HepG2 (cell line): ENCODE measurements around the gene MAIP1. TPM values are rescaled to one million over a fixed set of nuclear protein-coding genes. Genes with fewer than 3 reads are reported as not detected.

Source experiments
- ARNT ChIP-seq: fragments of 450-650 bp; IDR thresholded peaks from 2 replicates; pipeline ENCODE4 v1.6.1; 2017
- CSRNP1 ChIP-seq: sonication (generic); formaldehyde crosslinking; IDR thresholded peaks from 2 replicates; pipeline ENCODE4 v1.8.1; 2023; ENCODE audit warnings: mild to moderate bottlenecking, missing genetic modification reagents
- EZH2 ChIP-seq: conservative IDR thresholded peaks from 2 replicates; pipeline ENCODE4 v1.6.1; 2012; ENCODE audit warnings: mild to moderate bottlenecking, low read depth, low read length, moderate library complexity
- FOXO1 ChIP-seq: sonication (generic); formaldehyde crosslinking; IDR thresholded peaks from 2 replicates; pipeline ENCODE4 v1.4.0; 2020; ENCODE audit warnings: missing genetic modification reagents
- FOXO4 ChIP-seq: sonication (generic); formaldehyde crosslinking; conservative IDR thresholded peaks from 2 replicates; pipeline ENCODE4 v1.8.1; 2023; ENCODE audit warnings: missing genetic modification reagents
- HIVEP1 ChIP-seq: sonication (generic); formaldehyde crosslinking; IDR thresholded peaks from 2 replicates; pipeline ENCODE4 v1.4.0; 2020; ENCODE audit warnings: mild to moderate bottlenecking, missing genetic modification reagents
- HMG20A ChIP-seq: IDR thresholded peaks from 2 replicates; pipeline ENCODE4 v1.6.1; 2016; ENCODE audit warnings: borderline replicate concordance
- HOXA7 ChIP-seq: sonication (generic); formaldehyde crosslinking; IDR thresholded peaks from 2 replicates; pipeline ENCODE4 v1.8.1; 2022; ENCODE audit warnings: mild to moderate bottlenecking, missing genetic modification reagents, moderate library complexity
- MAF1 ChIP-seq: sonication (generic); formaldehyde crosslinking; IDR thresholded peaks from 2 replicates; pipeline ENCODE4 v1.5.0; 2020; ENCODE audit warnings: missing genetic modification reagents, borderline replicate concordance
- MAX ChIP-seq: IDR thresholded peaks from 2 replicates; pipeline ENCODE4 v1.6.1; 2012; ENCODE audit warnings: inconsistent platforms
- MIXL1 ChIP-seq: IDR thresholded peaks from 2 replicates; pipeline ENCODE4 v1.6.1; 2016
- NFIC ChIP-seq: IDR thresholded peaks from 2 replicates; pipeline ENCODE4 v1.6.1; 2012; ENCODE audit warnings: mild to moderate bottlenecking, low read length, inconsistent platforms
- PATZ1 ChIP-seq: sonication (generic); formaldehyde crosslinking; IDR thresholded peaks from 2 replicates; pipeline ENCODE4 v1.4.0; 2020; ENCODE audit warnings: missing genetic modification reagents
- POLR2A ChIP-seq, 2 experiments: IDR thresholded peaks; 2 replicates each; pipeline ENCODE4 v1.6.1; 2011; ENCODE audit warnings: low read depth in 2 of 2, low read length in 2 of 2, mild to moderate bottlenecking in 1 of 2, moderate library complexity in 1 of 2; ENCODE audit not compliant: insufficient read depth in 1 of 2
- RFXANK ChIP-seq: IDR thresholded peaks from 2 replicates; pipeline ENCODE4 v1.6.1; 2016
- SPEN ChIP-seq: sonication (generic); formaldehyde crosslinking; IDR thresholded peaks from 2 replicates; pipeline ENCODE4 v1.5.1; 2020; ENCODE audit warnings: low read depth, mild to moderate bottlenecking, missing genetic modification reagents
- TCF12 ChIP-seq, 2 experiments: fragments of 450-650 bp in 1 of 2; sonication (generic) in 1 of 2; formaldehyde crosslinking in 1 of 2; IDR thresholded peaks; 2 replicates each; pipeline versions ENCODE4 v1.6.1 to v1.8.0; 2017 to 2022; ENCODE audit warnings: antibody characterized with exemption in 1 of 2, mild to moderate bottlenecking in 1 of 2, missing genetic modification reagents in 1 of 2, moderate library complexity in 1 of 2
- ZBTB1 ChIP-seq: sonication (generic); formaldehyde crosslinking; IDR thresholded peaks from 2 replicates; pipeline ENCODE4 v1.4.0; 2020; ENCODE audit warnings: missing genetic modification reagents, borderline replicate concordance
- ZBTB34 ChIP-seq: sonication (generic); formaldehyde crosslinking; IDR thresholded peaks from 2 replicates; pipeline ENCODE4 v1.8.0; 2022; ENCODE audit warnings: mild to moderate bottlenecking, missing genetic modification reagents
- ZFP62 ChIP-seq: sonication (generic); formaldehyde crosslinking; IDR thresholded peaks from 2 replicates; pipeline ENCODE4 v1.4.0; 2020; ENCODE audit warnings: missing genetic modification reagents
- ZNF232 ChIP-seq: sonication (generic); formaldehyde crosslinking; IDR thresholded peaks from 2 replicates; pipeline ENCODE4 v1.4.0; 2020; ENCODE audit warnings: missing genetic modification reagents, borderline replicate concordance
- ZNF678 ChIP-seq: sonication (generic); formaldehyde crosslinking; IDR thresholded peaks from 2 replicates; pipeline ENCODE4 v1.4.0; 2020; ENCODE audit warnings: mild to moderate bottlenecking, missing genetic modification reagents
- ZNF720 ChIP-seq: sonication (generic); formaldehyde crosslinking; IDR thresholded peaks from 2 replicates; pipeline ENCODE4 v1.4.0; 2020; ENCODE audit warnings: missing genetic modification reagents
- polyA plus RNA-seq, 8 experiments: library from polyadenylated mRNA; depleted of rRNA in 3 of 8; stranded (reverse) in 7 of 8; unstranded in 1 of 8; fragments of >200 nt; fragmentation: Illumina TruSeq in 4 of 8; extraction: Trizol in 4 of 8; gene quantifications; 2 replicates each; pipeline versions ENCODE4 v1.2.1 to v1.2.3, GENCODE V29; 2011 to 2016; ENCODE audit warnings: low read depth in 4 of 8, missing spikeins in 1 of 8, mixed read lengths in 1 of 8; ENCODE audit not compliant: insufficient read depth in 1 of 8
- total RNA-seq, 5 experiments: library from RNA; depleted of rRNA; stranded (reverse); fragments of >200 nt; fragmentation: Illumina TruSeq; extraction: Trizol; gene quantifications; 2 replicates each; pipeline ENCODE4 v1.2.3, GENCODE V29; 2016; ENCODE audit warnings: low read depth in 1 of 5

Gene MAIP1
- total and polyA plus RNA-seq, 2 of the 13 experiments (the other 11 are each of a cell fraction or from before 2014, with no cell fraction given), result 22.3 to 72.9 TPM

GRCh38 chr2:199955339-199956061, at the start of gene MAIP1, which contains the start of gene TYW5 (continued):
- TF ChIP-seq EZH2 (no peak), NFIC (peak; percentile 73; the same call in 1 of the 2 replicates), SPEN (CRISPR knock-in tag) (peak; percentile 76), TCF12 (IDR thresholded peaks at IDR 0.05) (no peak), TCF12 (CRISPR knock-in tag; IDR thresholded peaks at IDR 0.05) (peak; percentile 95), ZNF678 (CRISPR knock-in tag) (peak; percentile 95), RFXANK (peak; percentile 93), MIXL1 (CRISPR knock-in tag) (peak; percentile 71; the same call in 1 of the 2 replicates), FOXO1 (CRISPR knock-in tag) (peak; percentile 53; the same call in 1 of the 2 replicates), POLR2A (IDR thresholded peaks at IDR 0.05; ENCODE audit: insufficient read depth in 1 of 2, low read depth in 2 of 2, low read length in 2 of 2) (peak; percentile 95 to 96), ZBTB34 (CRISPR knock-in tag) (peak; percentile 89), ZBTB1 (CRISPR knock-in tag) (no peak), FOXO4 (0 out of 2 replicates have a peak, but pooled peaks have one; percentile 70), ZFP62 (CRISPR knock-in tag) (no peak), ARNT (no peak), CSRNP1 (CRISPR knock-in tag) (peak; percentile 99; the same call in 1 of the 2 replicates), ZNF232 (CRISPR knock-in tag) (peak; percentile 85), MAX (peak; percentile 81), MAF1 (no peak; the same call in 1 of the 2 replicates), HMG20A (CRISPR knock-in tag) (peak; percentile 58; the same call in 1 of the 2 replicates), ZNF720 (CRISPR knock-in tag) (no peak; the same call in 1 of the 2 replicates), PATZ1 (peak; percentile 51; the same call in 1 of the 2 replicates), HIVEP1 (CRISPR knock-in tag) (0 out of 2 replicates have a peak, but pooled peaks have one; percentile 59), HOXA7 (CRISPR knock-in tag) (no peak)
